ENCODE measurements around the gene AHRR. TPM values are rescaled to one million over a fixed set of nuclear protein-coding genes. Genes with fewer than 3 reads are reported as not detected.

The AHRR gene
- total RNA-seq, 1 donor from 2014 or later: 1.4 TPM

- intact Hi-C loops (cut with micrococcal nuclease): no loop called here
- H3K36me3 ChIP-seq: no peaks in the 10 kb centered on the region
- H3K27ac ChIP-seq (replicated peaks): no peak overlapping the region
- peaks cover 7% of the 10 kb centered on the region for H3K27me3 ChIP-seq (ENCODE audit: low read depth)
- no peak for DNase-seq
- peaks cover 11% of the 10 kb centered on the region for H3K4me1 ChIP-seq
- no peak for TF ChIP-seq CTCF (IDR thresholded peaks at IDR 0.05; ENCODE audit: borderline replicate concordance)
- H3K9me3 ChIP-seq (replicated peaks): no peaks in the 10 kb centered on the region
- no peak overlapping the region for H3K4me3 ChIP-seq
Observed at GRCh38 chr5:404666-405241, 83.2 kb downstream of the AHRR start.

- Histone ChIP-seq H3K27ac (replicated peaks) (no peak overlapping the region), H3K4me3 (no peak overlapping the region), H3K27me3 (ENCODE audit: low read depth) (peaks cover 7% of the 10 kb centered on the region), H3K36me3 (no peaks in the 10 kb centered on the region), H3K9me3 (replicated peaks) (no peaks in the 10 kb centered on the region), H3K4me1 (peaks cover 5% of the 10 kb centered on the region)
- TF ChIP-seq CTCF (IDR thresholded peaks at IDR 0.05; ENCODE audit: borderline replicate concordance): no peak
- intact Hi-C loops (cut with micrococcal nuclease): no loop called here
- DNase-seq: no peak
Observed at GRCh38 chr5:405421-405820, 83.9 kb downstream of the AHRR start.

- intact Hi-C loops (cut with micrococcal nuclease): no loop called here
Observed at GRCh38 chr5:406041-406440, 84.5 kb downstream of the AHRR start.

GRCh38 chr5:407051-407450, 85.5 kb downstream of the AHRR start:
- no peaks in the 10 kb centered on the region for H3K9me3 ChIP-seq (replicated peaks)
- no peaks in the 10 kb centered on the region for H3K36me3 ChIP-seq
- no peaks in the 10 kb centered on the region for H3K4me1 ChIP-seq
- no peak for TF ChIP-seq CTCF (IDR thresholded peaks at IDR 0.05; ENCODE audit: borderline replicate concordance)
- intact Hi-C loops (cut with micrococcal nuclease): no loop called here
- H3K27me3 ChIP-seq (ENCODE audit: low read depth): no peaks in the 10 kb centered on the region
- no peak overlapping the region for H3K4me3 ChIP-seq
- H3K27ac ChIP-seq (replicated peaks): no peak overlapping the region
- no peak for DNase-seq

More at GRCh38 chr5:406041-406440, 84.5 kb downstream of the AHRR start:
- no peak for TF ChIP-seq CTCF (IDR thresholded peaks at IDR 0.05; ENCODE audit: borderline replicate concordance)
- Histone ChIP-seq H3K4me3 (no peak overlapping the region), H3K27me3 (ENCODE audit: low read depth) (peaks cover 4% of the 10 kb centered on the region), H3K4me1 (no peaks in the 10 kb centered on the region), H3K9me3 (replicated peaks) (no peaks in the 10 kb centered on the region), H3K36me3 (no peaks in the 10 kb centered on the region), H3K27ac (replicated peaks) (no peak overlapping the region)
- no peak for DNase-seq

- intact Hi-C loops (cut with micrococcal nuclease): no loop called here
- Histone ChIP-seq H3K4me1 (no peaks in the 10 kb centered on the region), H3K4me3 (no peak overlapping the region), H3K27me3 (ENCODE audit: low read depth) (no peaks in the 10 kb centered on the region), H3K36me3 (no peaks in the 10 kb centered on the region), H3K27ac (replicated peaks) (no peak overlapping the region), H3K9me3 (replicated peaks) (no peaks in the 10 kb centered on the region)
- DNase-seq: no peak
- no peak for TF ChIP-seq CTCF (IDR thresholded peaks at IDR 0.05; ENCODE audit: borderline replicate concordance)
Observed at GRCh38 chr5:407801-408268, 86.3 kb downstream of the AHRR start.
